ENCODE data around the gene UBE2F.

DNA sequence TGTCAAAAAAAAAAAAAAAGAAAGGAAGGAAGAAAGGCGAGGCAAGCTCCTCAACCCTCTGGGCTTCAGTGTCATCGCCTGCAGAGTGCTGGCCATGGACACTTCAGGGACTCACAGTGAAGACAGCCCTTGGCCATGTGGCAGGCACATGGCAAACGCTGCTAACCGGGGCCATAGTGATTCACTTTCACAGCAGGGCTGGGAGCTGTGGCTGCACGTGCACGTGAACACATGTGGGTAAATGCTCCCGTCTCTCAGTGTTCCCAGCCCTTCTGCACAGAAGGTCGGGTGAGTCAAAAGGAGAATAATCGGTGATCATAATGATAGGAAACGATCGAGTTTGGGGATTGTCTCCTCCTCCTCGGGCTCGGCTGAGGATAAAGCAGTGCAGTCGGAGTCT, 46.1 kb upstream of the UBE2F start:
- no peak for TF ChIP-seq EZH2 (IDR thresholded peaks at IDR 0.05; ENCODE audit: borderline replicate concordance, low read depth, low read length, severe bottlenecking)
- TF ChIP-seq CTCF (IDR thresholded peaks at IDR 0.05; ENCODE audit: borderline replicate concordance, extremely low read depth, low read length, poor library complexity, severe bottlenecking) = no peak

Measured in DND-41 (cell line).